HCT116 (cell line): Measurements from ENCODE around the gene RMND5A. TPM values are rescaled to one million over a fixed set of nuclear protein-coding genes. Genes with fewer than 3 reads are reported as not detected.

ENCODE experiments used
- ATAC-seq: fragments of 200-7000 bp; cut with Tn5 transposase; 2 replicates; pipeline ENCODE4 v1.9.1; 2020; ENCODE audit warnings: mild to moderate bottlenecking, moderate library complexity
- BruUV-seq: library from RNA; stranded (reverse); fragments of 400-500 nt; replicated peaks from 2 replicates; lab custom pipeline; 2021; lab: Mats Ljungman, UMichigan
- CTCF ChIA-PET: fragments of 300-600 bp; sonication (Branson Sonifier 250); formaldehyde crosslinking; loops from one replicate; lab custom pipeline; 2021; ENCODE audit warnings: antibody characterized with exemption; lab: Charles Lee
- POLR2A ChIA-PET: fragments of 300-600, 350-600 bp; sonication (Branson Sonifier 250); formaldehyde crosslinking; loops from one replicate; lab custom pipeline; 2021; ENCODE audit warnings: antibody characterized with exemption; lab: Charles Lee
- RAD21 ChIA-PET, 2 experiments: fragments of 300-600 bp; sonication (Branson Sonifier 250); formaldehyde crosslinking; loops; one replicate each; lab custom pipeline; 2023; ENCODE audit warnings: low total read pairs in 2 of 2; ENCODE audit not compliant: uncharacterized antibody in 2 of 2, unreplicated experiment in 2 of 2, low non-redundant PET in 1 of 2; lab: Charles Lee
- DNase-seq: peaks from one replicate; pipeline ENCODE4 v3.0.0-alpha.2; 2010; ENCODE audit warnings: low read depth, low spot score
- H2AFZ ChIP-seq: fragments of 200-600 bp; shearing (Covaris generic), sonication (generic); 2 replicates; pipeline ENCODE4 v1.6.1; 2017; ENCODE audit warnings: low read depth, mixed run types, mixed read lengths, antibody characterized with exemption, low read length; ENCODE audit not compliant: poor library complexity, severe bottlenecking
- H3K27ac ChIP-seq: 2 replicates; pipeline ENCODE4 v1.5.1; 2012; ENCODE audit warnings: low read depth, low read length
- H3K27me3 ChIP-seq: fragments of 200-600 bp; sonication (generic); 2 replicates; pipeline ENCODE4 v1.6.1; 2016; ENCODE audit warnings: mixed run types, low read length, mixed read lengths; ENCODE audit not compliant: insufficient read depth
- H3K36me3 ChIP-seq, 2 experiments: fragments of 200-500 bp in 1 of 2; fragments of 200-600 bp in 1 of 2; sonication (Bioruptor generic) in 1 of 2; sonication (generic) in 1 of 2; 2 replicates each; pipeline versions ENCODE4 v1.5.1 to v1.6.1; 2014 to 2016; ENCODE audit warnings: low read length in 2 of 2, inconsistent platforms in 1 of 2, mixed read lengths in 1 of 2, mixed run types in 1 of 2; ENCODE audit not compliant: insufficient read depth in 2 of 2, control insufficient read depth in 1 of 2
- H3K4me1 ChIP-seq, 2 experiments: fragments of 200-600 bp in 1 of 2; sonication (generic) in 1 of 2; 2 replicates each; pipeline versions ENCODE4 v1.5.1 to v1.6.1; 2012 to 2017; ENCODE audit warnings: low read length in 2 of 2, inconsistent platforms in 1 of 2, mild to moderate bottlenecking in 1 of 2, mixed read lengths in 1 of 2, mixed run types in 1 of 2, moderate library complexity in 1 of 2; ENCODE audit not compliant: insufficient read depth in 2 of 2, control insufficient read depth in 1 of 2
- H3K4me2 ChIP-seq: fragments of 200-600 bp; sonication (generic); 2 replicates; pipeline ENCODE4 v1.6.1; 2017; ENCODE audit warnings: mixed run types, low read length, mixed read lengths
- H3K4me3 ChIP-seq, 2 experiments: fragments of 200-600 bp in 1 of 2; sonication (generic) in 1 of 2; replicated peaks in 1 of 2; 2 replicates each; pipeline ENCODE4 v1.5.1; 2011 to 2016; ENCODE audit warnings: low read length in 2 of 2, control low read depth in 1 of 2, low read depth in 1 of 2, mild to moderate bottlenecking in 1 of 2, mixed read lengths in 1 of 2, mixed run types in 1 of 2
- H3K79me2 ChIP-seq: fragments of 200-600 bp; sonication (generic); 2 replicates; pipeline ENCODE4 v1.6.1; 2017; ENCODE audit warnings: mild to moderate bottlenecking, mixed run types, low read length, moderate library complexity, mixed read lengths; ENCODE audit not compliant: insufficient read depth
- H3K9ac ChIP-seq: fragments of 200-600 bp; sonication (generic); 2 replicates; pipeline ENCODE4 v1.6.1; 2016; ENCODE audit warnings: low read length, mixed read lengths
- H3K9me2 ChIP-seq: fragments of 200-600 bp; sonication (generic), shearing (Covaris generic); 2 replicates; pipeline ENCODE4 v1.6.1; 2017; ENCODE audit warnings: mixed run types, mild to moderate bottlenecking, moderate library complexity; ENCODE audit not compliant: insufficient read depth
- H3K9me3 ChIP-seq, 2 experiments: fragments of 200-500 bp in 1 of 2; fragments of 200-600 bp in 1 of 2; sonication (Bioruptor generic) in 1 of 2; sonication (generic) in 1 of 2; 2 replicates each; pipeline ENCODE4 v1.6.1; 2014 to 2017; ENCODE audit warnings: low read length in 2 of 2, mixed read lengths in 2 of 2, inconsistent platforms in 1 of 2, low read depth in 1 of 2, mild to moderate bottlenecking in 1 of 2, mixed run types in 1 of 2, moderate library complexity in 1 of 2; ENCODE audit not compliant: control insufficient read depth in 1 of 2, insufficient read depth in 1 of 2
- H4K20me1 ChIP-seq: fragments of 200-600 bp; sonication (generic), shearing (Covaris generic); 2 replicates; pipeline ENCODE4 v1.6.1; 2017; ENCODE audit warnings: mixed run types, mild to moderate bottlenecking, moderate library complexity; ENCODE audit not compliant: insufficient read depth
- CEBPB ChIP-seq: IDR thresholded peaks from 2 replicates; pipeline ENCODE4 v1.6.1; 2012; ENCODE audit warnings: low read depth
- EZH2phosphoT487 ChIP-seq: fragments of 200-600 bp; IDR thresholded peaks from 2 replicates; pipeline ENCODE4 v1.6.1; 2018; ENCODE audit warnings: antibody characterized with exemption, borderline replicate concordance
- FOSL1 ChIP-seq: IDR thresholded peaks from 2 replicates; pipeline ENCODE4 v1.6.1; 2012; ENCODE audit warnings: low read depth
- JUND ChIP-seq: IDR thresholded peaks from 2 replicates; pipeline ENCODE4 v1.6.1; 2012
- POLR2AphosphoS5 ChIP-seq: IDR thresholded peaks from 2 replicates; pipeline ENCODE4 v1.6.1; 2011; ENCODE audit warnings: mild to moderate bottlenecking, low read depth, low read length, moderate library complexity
- RAD21 ChIP-seq: IDR thresholded peaks from 2 replicates; pipeline ENCODE4 v1.6.1; 2012; ENCODE audit warnings: low read depth, mild to moderate bottlenecking
- SIN3A ChIP-seq: IDR thresholded peaks from 2 replicates; pipeline ENCODE4 v1.6.1; 2012; ENCODE audit warnings: low read depth
- ZNF274 ChIP-seq: fragments of 200-500 bp; sonication (Bioruptor generic); IDR thresholded peaks from 2 replicates; pipeline ENCODE4 v1.6.1; 2014; ENCODE audit warnings: mild to moderate bottlenecking, low read depth, low read length, inconsistent platforms
- intact Hi-C: fragments of 100-400 bp; cut with micrococcal nuclease; formaldehyde crosslinking; loops from 2 replicates; pipeline ENCODE4 v1.10.0; 2022
- total RNA-seq: library from RNA; stranded (reverse); gene quantifications from one replicate; pipeline ENCODE4 v1.2.1, GENCODE V29; 2021; ENCODE audit not compliant: unreplicated experiment
- TF ChIP-seq, protein P1 (sequence below): IDR thresholded peaks from 2 replicates; pipeline ENCODE4 v1.6.1; 2012
- TF ChIP-seq, protein P2 (sequence below): IDR thresholded peaks from 2 replicates; pipeline ENCODE4 v1.6.1; 2012
- TF ChIP-seq, protein P3 (sequence below), 3 experiments: fragments of 200-600 bp in 1 of 3; sonication (generic) in 1 of 3; IDR thresholded peaks in 2 of 3; conservative IDR thresholded peaks in 1 of 3; 2 replicates each; pipeline ENCODE4 v1.5.1; 2012 to 2017; ENCODE audit warnings: low read depth in 2 of 3, low read length in 2 of 3, antibody characterized with exemption in 1 of 3, borderline replicate concordance in 1 of 3, control low read depth in 1 of 3, mild to moderate bottlenecking in 1 of 3, mixed read lengths in 1 of 3, mixed run types in 1 of 3, moderate library complexity in 1 of 3; ENCODE audit not compliant: insufficient read depth in 1 of 3
- TF ChIP-seq, protein P4 (sequence below): IDR thresholded peaks from 2 replicates; pipeline ENCODE4 v1.6.1; 2012; ENCODE audit warnings: low read depth

Gene RMND5A
- total RNA-seq, 1 experiment from 2014 or later, result 32.4 TPM

DNA sequence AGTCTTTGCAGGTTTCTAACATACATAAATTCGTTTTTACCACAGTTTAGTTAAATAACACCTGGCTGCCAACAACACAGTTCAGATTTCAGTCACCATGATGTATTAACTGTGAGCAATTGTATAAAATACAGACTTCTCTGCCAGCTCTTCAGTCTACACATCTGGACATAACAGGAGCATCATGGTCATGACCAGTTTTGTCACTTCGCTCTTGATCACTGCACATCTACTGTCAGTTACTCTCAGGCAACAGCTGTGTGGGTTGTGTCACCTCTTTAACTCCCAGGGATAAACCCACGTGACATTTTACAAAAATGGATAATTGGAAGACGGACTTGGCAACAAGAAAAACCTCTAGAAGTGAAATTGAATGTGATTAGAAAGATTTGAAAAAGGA is 40.3 kb downstream of the RMND5A start:
- Histone ChIP-seq H3K9ac (no peak overlapping the region), H3K4me2 (no peak overlapping the region), H3K4me3 (no peak overlapping the region), H3K27ac (no peak overlapping the region), H3K4me1 (no peaks in the 10 kb centered on the region), H4K20me1 (no peaks in the 10 kb centered on the region), H3K79me2 (peaks cover 36% of the 10 kb centered on the region), H2AFZ (no peak overlapping the region), H3K9me3 (no peaks in the 10 kb centered on the region), H3K27me3 (no peaks in the 10 kb centered on the region), H3K36me3 (peaks cover 0 to 7% of the 10 kb centered on the region in 2 experiments; a peak in 1 of 4 replicates), H3K9me2 (no peaks in the 10 kb centered on the region)
- TF ChIP-seq POLR2AphosphoS5 (no peak), ZNF274 (no peak), SIN3A (no peak), RAD21 (no peak), JUND (no peak), FOSL1 (no peak)
- TF ChIP-seq, protein P1, sequence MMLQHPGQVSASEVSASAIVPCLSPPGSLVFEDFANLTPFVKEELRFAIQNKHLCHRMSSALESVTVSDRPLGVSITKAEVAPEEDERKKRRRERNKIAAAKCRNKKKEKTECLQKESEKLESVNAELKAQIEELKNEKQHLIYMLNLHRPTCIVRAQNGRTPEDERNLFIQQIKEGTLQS, result no peak
- TF ChIP-seq, protein P2, sequence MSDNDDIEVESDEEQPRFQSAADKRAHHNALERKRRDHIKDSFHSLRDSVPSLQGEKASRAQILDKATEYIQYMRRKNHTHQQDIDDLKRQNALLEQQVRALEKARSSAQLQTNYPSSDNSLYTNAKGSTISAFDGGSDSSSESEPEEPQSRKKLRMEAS, result no peak
- CTCF ChIA-PET, result no interaction called here
- no TSS peak for BruUV-seq
- RAD21 ChIA-PET, result no interaction called here
- ATAC-seq (no peak), DNase-seq (no peak)
- intact Hi-C loops, result no loop called here
- POLR2A ChIA-PET, result no interaction called here

DNA sequence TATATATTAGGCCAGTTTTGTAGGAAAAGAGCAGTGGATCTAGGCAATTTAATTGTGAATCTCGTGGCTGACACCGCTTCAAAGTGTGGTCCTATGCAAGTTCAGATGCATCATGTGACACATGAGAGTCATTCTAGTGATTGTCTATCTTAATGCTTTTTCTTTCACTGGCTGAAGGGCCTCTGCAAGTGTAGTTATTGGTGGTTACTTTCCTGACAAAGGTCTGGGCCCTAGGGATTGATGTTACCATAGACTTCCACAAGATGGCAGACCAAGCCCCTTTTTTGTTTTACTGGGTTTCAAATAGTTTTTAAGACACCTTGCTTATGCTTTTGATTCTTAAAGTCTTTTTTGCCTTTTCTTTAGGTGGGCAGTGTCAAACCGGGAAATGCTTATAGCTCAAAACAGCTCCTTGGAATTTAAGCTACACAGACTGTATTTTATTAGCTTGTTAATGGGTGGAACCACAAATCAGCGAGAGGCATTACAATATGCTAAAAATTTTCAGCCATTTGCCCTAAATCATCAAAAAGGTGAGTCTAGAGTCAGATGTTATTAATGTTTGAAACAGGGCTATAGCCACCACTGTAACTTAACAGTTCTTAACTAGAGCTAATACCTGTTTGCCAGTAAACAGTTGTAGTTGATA is 44.7 kb downstream of the RMND5A start:
- Histone ChIP-seq H3K4me1 (no peaks in the 10 kb centered on the region), H3K9me2 (no peaks in the 10 kb centered on the region), H4K20me1 (no peaks in the 10 kb centered on the region), H3K27me3 (no peaks in the 10 kb centered on the region), H3K4me2 (no peak overlapping the region), H3K79me2 (peaks cover 26% of the 10 kb centered on the region), H3K9me3 (no peaks in the 10 kb centered on the region), H3K27ac (no peak overlapping the region), H3K9ac (no peak overlapping the region), H2AFZ (no peak overlapping the region), H3K36me3 (peaks cover 6 to 17% of the 10 kb centered on the region in 2 experiments; a peak in 2 of 4 replicates), H3K4me3 (no peak overlapping the region)
- BruUV-seq, result no TSS peak
- ChIA-PET CTCF (no interaction called here), RAD21 (no interaction called here), POLR2A (interaction anchor here (0.5 kb wide), 1 partner anchor 23 kb away, joined by 3 read pairs; no protein-coding TSS in a partner anchor)
- DNase-seq (peak; percentile 37), ATAC-seq (peak; percentile 84)
- intact Hi-C loops, result no loop called here
- no peak for TF ChIP-seq EZH2phosphoT487
- TF ChIP-seq, protein P3, sequence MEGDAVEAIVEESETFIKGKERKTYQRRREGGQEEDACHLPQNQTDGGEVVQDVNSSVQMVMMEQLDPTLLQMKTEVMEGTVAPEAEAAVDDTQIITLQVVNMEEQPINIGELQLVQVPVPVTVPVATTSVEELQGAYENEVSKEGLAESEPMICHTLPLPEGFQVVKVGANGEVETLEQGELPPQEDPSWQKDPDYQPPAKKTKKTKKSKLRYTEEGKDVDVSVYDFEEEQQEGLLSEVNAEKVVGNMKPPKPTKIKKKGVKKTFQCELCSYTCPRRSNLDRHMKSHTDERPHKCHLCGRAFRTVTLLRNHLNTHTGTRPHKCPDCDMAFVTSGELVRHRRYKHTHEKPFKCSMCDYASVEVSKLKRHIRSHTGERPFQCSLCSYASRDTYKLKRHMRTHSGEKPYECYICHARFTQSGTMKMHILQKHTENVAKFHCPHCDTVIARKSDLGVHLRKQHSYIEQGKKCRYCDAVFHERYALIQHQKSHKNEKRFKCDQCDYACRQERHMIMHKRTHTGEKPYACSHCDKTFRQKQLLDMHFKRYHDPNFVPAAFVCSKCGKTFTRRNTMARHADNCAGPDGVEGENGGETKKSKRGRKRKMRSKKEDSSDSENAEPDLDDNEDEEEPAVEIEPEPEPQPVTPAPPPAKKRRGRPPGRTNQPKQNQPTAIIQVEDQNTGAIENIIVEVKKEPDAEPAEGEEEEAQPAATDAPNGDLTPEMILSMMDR (IDR thresholded peaks at IDR 0.05 in 2 of 3, conservative IDR thresholded peaks at IDR 0.05 in 1 of 3; ENCODE audit: borderline replicate concordance in 1 of 3, insufficient read depth in 1 of 3, low read depth in 2 of 3, low read length in 2 of 3), result peak; percentile 24 to 67 (median 64); a peak in 5 of 6 replicates
- peak; percentile 60 for TF ChIP-seq RAD21
- no peak for TF ChIP-seq CEBPB
- TF ChIP-seq, protein P4, sequence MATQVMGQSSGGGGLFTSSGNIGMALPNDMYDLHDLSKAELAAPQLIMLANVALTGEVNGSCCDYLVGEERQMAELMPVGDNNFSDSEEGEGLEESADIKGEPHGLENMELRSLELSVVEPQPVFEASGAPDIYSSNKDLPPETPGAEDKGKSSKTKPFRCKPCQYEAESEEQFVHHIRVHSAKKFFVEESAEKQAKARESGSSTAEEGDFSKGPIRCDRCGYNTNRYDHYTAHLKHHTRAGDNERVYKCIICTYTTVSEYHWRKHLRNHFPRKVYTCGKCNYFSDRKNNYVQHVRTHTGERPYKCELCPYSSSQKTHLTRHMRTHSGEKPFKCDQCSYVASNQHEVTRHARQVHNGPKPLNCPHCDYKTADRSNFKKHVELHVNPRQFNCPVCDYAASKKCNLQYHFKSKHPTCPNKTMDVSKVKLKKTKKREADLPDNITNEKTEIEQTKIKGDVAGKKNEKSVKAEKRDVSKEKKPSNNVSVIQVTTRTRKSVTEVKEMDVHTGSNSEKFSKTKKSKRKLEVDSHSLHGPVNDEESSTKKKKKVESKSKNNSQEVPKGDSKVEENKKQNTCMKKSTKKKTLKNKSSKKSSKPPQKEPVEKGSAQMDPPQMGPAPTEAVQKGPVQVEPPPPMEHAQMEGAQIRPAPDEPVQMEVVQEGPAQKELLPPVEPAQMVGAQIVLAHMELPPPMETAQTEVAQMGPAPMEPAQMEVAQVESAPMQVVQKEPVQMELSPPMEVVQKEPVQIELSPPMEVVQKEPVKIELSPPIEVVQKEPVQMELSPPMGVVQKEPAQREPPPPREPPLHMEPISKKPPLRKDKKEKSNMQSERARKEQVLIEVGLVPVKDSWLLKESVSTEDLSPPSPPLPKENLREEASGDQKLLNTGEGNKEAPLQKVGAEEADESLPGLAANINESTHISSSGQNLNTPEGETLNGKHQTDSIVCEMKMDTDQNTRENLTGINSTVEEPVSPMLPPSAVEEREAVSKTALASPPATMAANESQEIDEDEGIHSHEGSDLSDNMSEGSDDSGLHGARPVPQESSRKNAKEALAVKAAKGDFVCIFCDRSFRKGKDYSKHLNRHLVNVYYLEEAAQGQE, result no peak
- TF ChIP-seq ZNF274, result no peak
